ENCODE measurements around the gene NCEH1. TPM values are rescaled to one million over a fixed set of nuclear protein-coding genes. Genes with fewer than 3 reads are reported as not detected.

The NCEH1 gene
- total RNA-seq, 2 donors from 2014 or later, result 14.1 to 16.5 TPM

DNA sequence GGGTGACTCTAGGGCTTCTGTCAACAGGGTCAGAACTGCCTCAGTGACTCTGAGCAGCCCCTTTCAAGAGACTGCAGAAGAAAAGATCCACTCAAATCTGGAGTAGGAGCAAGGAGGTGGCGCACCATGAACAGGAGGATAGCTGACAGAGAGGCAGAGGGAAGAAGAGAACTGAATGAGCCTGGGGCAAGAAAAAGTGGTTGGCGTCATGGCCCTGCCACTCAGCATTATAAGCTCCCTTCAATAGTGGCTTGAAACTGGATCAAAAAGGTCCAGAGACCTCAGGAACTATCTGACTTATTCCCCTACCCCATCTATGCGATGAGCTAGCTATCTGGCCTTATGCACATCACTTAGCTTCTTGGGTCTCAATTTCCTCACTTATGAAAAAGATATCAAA lies 66.6 kb downstream of the NCEH1 start:
- no peaks in the 10 kb centered on the region for H3K4me1 Mint-ChIP-seq
- Histone ChIP-seq H3K27ac (ENCODE audit: low read depth, low read length) (no peak overlapping the region), H3K27me3 (ENCODE audit: control insufficient read depth, insufficient read depth, low read length, poor library complexity, severe bottlenecking) (no peaks in the 10 kb centered on the region), H3K9ac (ENCODE audit: extremely low read depth, low read length, poor library complexity, severe bottlenecking) (no peak overlapping the region), H3K4me1 (ENCODE audit: control insufficient read depth, insufficient read depth, low read length) (no peaks in the 10 kb centered on the region), H3K36me3 (ENCODE audit: control insufficient read depth, insufficient read depth, low read length) (no peaks in the 10 kb centered on the region), H3K4me3 (ENCODE audit: low read length) (no peak overlapping the region), H3K9me3 (ENCODE audit: control insufficient read depth, low read length) (no peaks in the 10 kb centered on the region)
- H3K9me3 Mint-ChIP-seq, result no peaks in the 10 kb centered on the region
- DNase-seq, result no peak
- H3K4me3 Mint-ChIP-seq, result no peak overlapping the region
- WGBS, 2 experiments (ENCODE audit: insufficient coverage in 1 of 2, insufficient read length in 1 of 2), result 90 to 100% methylated on average over 2 to 3 of the region's 3 CpGs
- peaks cover 15% of the 10 kb centered on the region for H3K36me3 Mint-ChIP-seq (ENCODE audit: low read depth)
- no peak overlapping the region for H3K27ac Mint-ChIP-seq
- TF ChIP-seq, protein P1, sequence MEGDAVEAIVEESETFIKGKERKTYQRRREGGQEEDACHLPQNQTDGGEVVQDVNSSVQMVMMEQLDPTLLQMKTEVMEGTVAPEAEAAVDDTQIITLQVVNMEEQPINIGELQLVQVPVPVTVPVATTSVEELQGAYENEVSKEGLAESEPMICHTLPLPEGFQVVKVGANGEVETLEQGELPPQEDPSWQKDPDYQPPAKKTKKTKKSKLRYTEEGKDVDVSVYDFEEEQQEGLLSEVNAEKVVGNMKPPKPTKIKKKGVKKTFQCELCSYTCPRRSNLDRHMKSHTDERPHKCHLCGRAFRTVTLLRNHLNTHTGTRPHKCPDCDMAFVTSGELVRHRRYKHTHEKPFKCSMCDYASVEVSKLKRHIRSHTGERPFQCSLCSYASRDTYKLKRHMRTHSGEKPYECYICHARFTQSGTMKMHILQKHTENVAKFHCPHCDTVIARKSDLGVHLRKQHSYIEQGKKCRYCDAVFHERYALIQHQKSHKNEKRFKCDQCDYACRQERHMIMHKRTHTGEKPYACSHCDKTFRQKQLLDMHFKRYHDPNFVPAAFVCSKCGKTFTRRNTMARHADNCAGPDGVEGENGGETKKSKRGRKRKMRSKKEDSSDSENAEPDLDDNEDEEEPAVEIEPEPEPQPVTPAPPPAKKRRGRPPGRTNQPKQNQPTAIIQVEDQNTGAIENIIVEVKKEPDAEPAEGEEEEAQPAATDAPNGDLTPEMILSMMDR (conservative IDR thresholded peaks at IDR 0.05), result no peak
- H3K27me3 Mint-ChIP-seq (ENCODE audit: insufficient read depth), result no peaks in the 10 kb centered on the region

DNA sequence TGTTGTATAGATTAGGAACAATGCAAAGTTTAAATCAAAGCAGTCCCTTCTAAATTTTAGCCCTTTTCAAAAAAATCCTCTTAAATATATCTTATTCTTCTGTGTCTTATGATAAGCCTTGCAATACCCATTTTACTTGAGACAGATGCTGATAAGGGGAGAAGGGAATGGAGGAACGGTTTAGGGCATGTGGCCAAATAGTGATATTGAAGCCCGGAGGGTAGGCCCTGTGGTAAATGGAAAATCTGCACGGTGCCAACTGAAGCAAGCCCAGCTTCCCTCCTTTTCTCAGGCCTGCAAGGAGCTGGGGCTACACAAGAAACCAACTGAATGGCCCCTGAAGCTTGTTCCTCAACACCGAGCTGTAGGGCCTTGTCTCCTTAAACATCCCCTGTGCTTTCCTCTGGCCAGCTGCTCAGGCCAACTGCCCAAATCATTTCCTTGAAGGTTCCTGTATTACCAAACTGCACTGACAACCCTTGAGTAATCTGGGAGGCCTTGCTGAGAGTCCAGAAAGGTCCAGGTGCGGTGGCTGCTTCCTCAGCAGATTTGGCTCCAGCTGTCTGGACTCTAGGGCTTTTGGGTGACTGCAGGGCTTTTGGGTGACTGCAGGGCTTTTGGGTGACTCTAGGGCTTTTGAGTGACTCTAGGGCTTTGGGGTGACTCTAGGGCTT lies 67.2 kb downstream of the NCEH1 start:
- H3K27ac Mint-ChIP-seq, result no peak overlapping the region
- no peak overlapping the region for H3K27ac ChIP-seq (ENCODE audit: low read depth, low read length)
- no peak for DNase-seq
- no peaks in the 10 kb centered on the region for H3K27me3 ChIP-seq (ENCODE audit: control insufficient read depth, insufficient read depth, low read length, poor library complexity, severe bottlenecking)
- H3K4me1 ChIP-seq (ENCODE audit: control insufficient read depth, insufficient read depth, low read length), result no peaks in the 10 kb centered on the region
- H3K36me3 ChIP-seq (ENCODE audit: control insufficient read depth, insufficient read depth, low read length), result no peaks in the 10 kb centered on the region
- TF ChIP-seq, protein P1 (conservative IDR thresholded peaks at IDR 0.05), result no peak
- H3K9me3 ChIP-seq (ENCODE audit: control insufficient read depth, low read length), result no peaks in the 10 kb centered on the region
- WGBS, 2 experiments (ENCODE audit: insufficient coverage in 1 of 2, insufficient read length in 1 of 2), result 98 to 100% methylated on average over 3 to 5 of the region's 5 CpGs
- H3K9me3 Mint-ChIP-seq, result no peaks in the 10 kb centered on the region
- H3K4me3 Mint-ChIP-seq, result no peak overlapping the region
- no peak overlapping the region for H3K4me3 ChIP-seq (ENCODE audit: low read length)
- no peaks in the 10 kb centered on the region for H3K27me3 Mint-ChIP-seq (ENCODE audit: insufficient read depth)
- H3K9ac ChIP-seq (ENCODE audit: extremely low read depth, low read length, poor library complexity, severe bottlenecking), result no peak overlapping the region
- H3K36me3 Mint-ChIP-seq (ENCODE audit: low read depth), result peaks cover 17% of the 10 kb centered on the region
- no peaks in the 10 kb centered on the region for H3K4me1 Mint-ChIP-seq

DNA sequence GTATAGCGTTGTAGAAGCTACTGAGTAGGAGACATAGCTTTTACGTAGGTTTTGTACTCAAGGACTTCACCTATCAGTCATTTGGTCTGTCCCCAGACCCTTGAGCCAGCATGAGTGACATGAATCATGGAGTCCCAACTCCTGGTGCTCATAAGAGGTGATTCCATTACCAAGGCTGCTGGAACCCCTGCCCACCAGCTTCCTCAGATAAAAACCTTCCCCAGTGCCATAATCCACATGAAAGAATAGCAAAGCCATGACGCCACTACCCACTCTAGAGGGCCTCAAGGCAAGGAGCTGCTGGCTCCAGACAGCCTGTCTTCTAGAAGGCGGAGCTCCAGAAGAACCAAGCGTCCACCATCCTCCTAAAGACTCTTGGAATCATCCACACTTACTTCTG lies 69.6 kb downstream of the NCEH1 start:
- H3K4me1 ChIP-seq (ENCODE audit: control insufficient read depth, insufficient read depth, low read length), result no peaks in the 10 kb centered on the region
- H3K27ac ChIP-seq (ENCODE audit: low read depth, low read length), result no peak overlapping the region
- no peak for DNase-seq
- H3K27me3 Mint-ChIP-seq (ENCODE audit: insufficient read depth), result no peaks in the 10 kb centered on the region
- H3K36me3 ChIP-seq (ENCODE audit: control insufficient read depth, insufficient read depth, low read length), result no peaks in the 10 kb centered on the region
- no peak overlapping the region for H3K27ac Mint-ChIP-seq
- no peaks in the 10 kb centered on the region for H3K27me3 ChIP-seq (ENCODE audit: control insufficient read depth, insufficient read depth, low read length, poor library complexity, severe bottlenecking)
- no peak overlapping the region for H3K4me3 Mint-ChIP-seq
- TF ChIP-seq, protein P1 (conservative IDR thresholded peaks at IDR 0.05), result no peak
- 95 to 97% methylated on average over 4 to 5 of the region's 5 CpGs for WGBS, 2 experiments (ENCODE audit: insufficient coverage in 1 of 2, insufficient read length in 1 of 2)
- H3K36me3 Mint-ChIP-seq (ENCODE audit: low read depth), result peaks cover 23% of the 10 kb centered on the region
- H3K9ac ChIP-seq (ENCODE audit: extremely low read depth, low read length, poor library complexity, severe bottlenecking), result no peak overlapping the region
- H3K4me1 Mint-ChIP-seq, result no peaks in the 10 kb centered on the region
- no peaks in the 10 kb centered on the region for H3K9me3 ChIP-seq (ENCODE audit: control insufficient read depth, low read length)
- no peak overlapping the region for H3K4me3 ChIP-seq (ENCODE audit: low read length)
- no peaks in the 10 kb centered on the region for H3K9me3 Mint-ChIP-seq

Measured in endodermal cell (in vitro differentiated cells).